ENCODE measurements around the gene MEMO1. TPM values are rescaled to one million over a fixed set of nuclear protein-coding genes. Genes with fewer than 3 reads are reported as not detected.

MEMO1 gene
- total RNA-seq, 1 donor from 2014 or later, result 55.3 TPM

DNA sequence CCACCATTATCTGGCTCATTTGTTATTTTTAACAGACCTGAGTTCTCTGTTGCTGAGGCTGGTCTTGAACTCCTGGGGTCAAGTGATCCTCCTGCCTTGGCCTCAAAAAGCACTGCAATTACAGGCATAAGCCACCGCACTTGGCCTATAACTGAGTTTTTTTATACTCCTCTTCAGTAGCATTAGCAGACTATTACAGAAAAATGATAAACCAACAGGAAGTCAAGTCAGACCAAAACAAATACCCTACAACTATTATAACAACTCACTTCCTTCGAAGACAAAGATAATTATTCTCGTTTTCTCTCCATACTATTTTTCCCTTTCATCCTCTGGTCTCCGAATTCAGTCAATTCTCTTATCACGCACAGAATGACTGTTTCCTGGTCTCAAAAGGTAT lies 78.2 kb downstream of the MEMO1 start:
- H3K27ac Mint-ChIP-seq (ENCODE audit: unreplicated experiment), result no peak overlapping the region
- no peaks in the 10 kb centered on the region for H3K9me3 Mint-ChIP-seq
- H3K4me1 Mint-ChIP-seq, result no peaks in the 10 kb centered on the region
- TF ChIP-seq, protein P1, sequence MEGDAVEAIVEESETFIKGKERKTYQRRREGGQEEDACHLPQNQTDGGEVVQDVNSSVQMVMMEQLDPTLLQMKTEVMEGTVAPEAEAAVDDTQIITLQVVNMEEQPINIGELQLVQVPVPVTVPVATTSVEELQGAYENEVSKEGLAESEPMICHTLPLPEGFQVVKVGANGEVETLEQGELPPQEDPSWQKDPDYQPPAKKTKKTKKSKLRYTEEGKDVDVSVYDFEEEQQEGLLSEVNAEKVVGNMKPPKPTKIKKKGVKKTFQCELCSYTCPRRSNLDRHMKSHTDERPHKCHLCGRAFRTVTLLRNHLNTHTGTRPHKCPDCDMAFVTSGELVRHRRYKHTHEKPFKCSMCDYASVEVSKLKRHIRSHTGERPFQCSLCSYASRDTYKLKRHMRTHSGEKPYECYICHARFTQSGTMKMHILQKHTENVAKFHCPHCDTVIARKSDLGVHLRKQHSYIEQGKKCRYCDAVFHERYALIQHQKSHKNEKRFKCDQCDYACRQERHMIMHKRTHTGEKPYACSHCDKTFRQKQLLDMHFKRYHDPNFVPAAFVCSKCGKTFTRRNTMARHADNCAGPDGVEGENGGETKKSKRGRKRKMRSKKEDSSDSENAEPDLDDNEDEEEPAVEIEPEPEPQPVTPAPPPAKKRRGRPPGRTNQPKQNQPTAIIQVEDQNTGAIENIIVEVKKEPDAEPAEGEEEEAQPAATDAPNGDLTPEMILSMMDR (conservative IDR thresholded peaks at IDR 0.05), result no peak
- H3K4me3 Mint-ChIP-seq, result no peak overlapping the region
- no peaks in the 10 kb centered on the region for H3K27me3 Mint-ChIP-seq (ENCODE audit: low read depth)
- peaks cover 3% of the 10 kb centered on the region for H3K36me3 Mint-ChIP-seq (ENCODE audit: low read depth)
- no peak for DNase-seq (ENCODE audit: low read depth, low spot score)

DNA sequence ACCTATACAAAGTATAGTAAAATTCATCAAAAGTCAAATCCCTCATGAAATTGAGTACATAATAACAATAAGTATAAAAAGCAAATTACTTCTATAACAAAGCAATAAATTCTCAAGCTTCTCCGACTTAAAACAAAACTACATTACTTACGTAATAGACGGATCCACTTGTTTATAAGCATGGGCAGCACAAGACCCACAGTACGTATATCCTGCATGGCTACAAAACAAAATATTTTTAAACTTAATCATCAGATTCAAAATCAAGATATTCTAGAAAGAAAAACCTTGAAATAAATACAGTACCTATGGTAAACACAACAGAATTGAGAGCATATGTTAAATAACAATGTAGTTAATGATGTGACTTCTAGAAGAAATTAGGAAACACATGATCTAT lies 78.9 kb downstream of the MEMO1 start:
- Mint-ChIP-seq H3K9me3 (no peaks in the 10 kb centered on the region), H3K4me1 (no peaks in the 10 kb centered on the region), H3K27ac (ENCODE audit: unreplicated experiment) (no peak overlapping the region), H3K27me3 (ENCODE audit: low read depth) (no peaks in the 10 kb centered on the region), H3K36me3 (ENCODE audit: low read depth) (peaks cover 3% of the 10 kb centered on the region), H3K4me3 (no peak overlapping the region)
- TF ChIP-seq, protein P1 (conservative IDR thresholded peaks at IDR 0.05), result no peak
- no peak for DNase-seq (ENCODE audit: low read depth, low spot score)

DNA sequence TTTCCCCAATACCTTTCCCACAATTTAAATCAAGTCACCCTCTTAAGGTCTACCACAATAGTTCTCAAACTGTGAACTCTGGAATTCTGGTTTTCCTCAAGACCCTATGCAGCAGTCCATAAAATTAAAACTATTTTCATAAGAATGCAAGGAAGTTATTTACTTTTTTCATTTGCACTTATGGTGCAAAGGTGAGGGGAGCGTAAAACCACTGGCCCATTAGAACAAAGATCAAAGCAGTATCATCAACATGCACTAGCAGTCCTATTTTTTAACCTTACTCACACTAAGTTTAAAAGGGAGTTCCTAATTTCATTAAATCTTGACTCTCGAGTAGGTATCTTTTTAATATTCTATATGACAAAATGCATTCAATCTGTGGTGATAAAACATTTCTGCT lies 85.3 kb downstream of the MEMO1 start:
- no peaks in the 10 kb centered on the region for H3K9me3 Mint-ChIP-seq
- no peaks in the 10 kb centered on the region for H3K27me3 Mint-ChIP-seq (ENCODE audit: low read depth)
- DNase-seq (ENCODE audit: low read depth, low spot score), result no peak
- no peak overlapping the region for H3K27ac Mint-ChIP-seq (ENCODE audit: unreplicated experiment)
- H3K4me1 Mint-ChIP-seq, result no peaks in the 10 kb centered on the region
- no peak overlapping the region for H3K4me3 Mint-ChIP-seq
- TF ChIP-seq, protein P1 (conservative IDR thresholded peaks at IDR 0.05), result no peak
- peaks cover 3% of the 10 kb centered on the region for H3K36me3 Mint-ChIP-seq (ENCODE audit: low read depth)

DNA sequence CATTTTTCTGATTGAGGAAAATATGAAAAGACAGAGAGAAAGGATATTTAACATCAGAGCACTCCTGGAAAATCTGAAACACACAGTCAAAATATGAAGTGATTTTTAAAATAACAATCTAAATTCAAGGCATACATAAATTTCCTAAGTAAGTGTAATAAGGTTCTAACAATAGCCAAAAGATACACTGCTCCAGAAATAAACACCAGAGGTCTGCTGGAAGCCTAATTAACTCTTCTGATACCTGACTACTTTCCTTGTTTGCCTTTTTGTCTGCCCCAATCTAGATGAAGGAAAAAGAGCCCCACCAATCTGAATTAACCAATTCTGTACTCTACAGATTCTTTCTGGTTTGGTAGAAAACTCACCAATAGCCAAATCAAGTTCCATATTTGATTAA lies 87.1 kb downstream of the MEMO1 start:
- Mint-ChIP-seq H3K36me3 (ENCODE audit: low read depth) (peaks cover 2% of the 10 kb centered on the region), H3K27me3 (ENCODE audit: low read depth) (no peaks in the 10 kb centered on the region), H3K4me3 (no peak overlapping the region), H3K27ac (ENCODE audit: unreplicated experiment) (no peak overlapping the region), H3K9me3 (no peaks in the 10 kb centered on the region), H3K4me1 (no peaks in the 10 kb centered on the region)
- TF ChIP-seq, protein P1 (conservative IDR thresholded peaks at IDR 0.05), result no peak
- DNase-seq (ENCODE audit: low read depth, low spot score), result no peak

DNA sequence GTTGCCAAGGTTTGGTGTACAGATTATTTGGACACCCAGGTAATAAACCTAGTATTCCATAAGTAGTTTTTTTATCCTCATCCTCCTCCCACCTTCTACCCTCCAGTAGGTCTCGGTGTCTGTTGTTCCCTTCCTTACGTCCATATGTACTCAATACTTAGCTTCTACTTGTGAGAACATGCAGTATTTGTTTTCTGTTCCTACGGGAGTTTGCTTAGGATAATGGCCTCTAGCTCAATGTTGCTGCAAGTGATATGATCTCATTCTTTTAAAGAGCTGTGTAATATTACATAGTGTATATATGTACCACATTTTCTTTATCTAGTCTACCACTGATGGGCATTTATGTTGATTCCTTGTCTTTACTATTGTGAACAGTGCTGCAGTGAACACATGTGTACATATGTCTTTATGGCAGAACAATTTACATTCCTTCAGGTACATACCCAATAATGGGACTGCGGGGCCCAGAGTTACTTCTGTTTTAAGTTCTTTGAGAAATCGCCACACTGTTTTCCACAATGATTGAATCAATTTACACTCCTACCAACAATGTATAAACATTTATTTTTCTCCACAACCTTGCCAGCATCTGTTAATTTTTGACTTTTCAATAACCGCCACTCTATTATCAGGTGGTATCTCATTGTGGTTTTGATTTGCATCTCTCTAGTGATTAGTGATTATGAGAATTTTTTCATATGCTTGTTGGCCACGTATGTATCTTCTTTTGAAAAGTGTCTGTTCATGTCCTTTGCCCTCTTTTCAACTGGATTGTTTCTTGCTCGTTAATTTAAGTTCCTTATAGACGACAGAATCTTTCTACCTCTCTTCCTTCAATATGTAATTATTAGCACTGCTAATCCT lies 88.0 kb downstream of the MEMO1 start:
- no peak overlapping the region for H3K27ac Mint-ChIP-seq (ENCODE audit: unreplicated experiment)
- H3K36me3 Mint-ChIP-seq (ENCODE audit: low read depth), result peaks cover 2% of the 10 kb centered on the region
- TF ChIP-seq, protein P1 (conservative IDR thresholded peaks at IDR 0.05), result no peak

More for the DNA sequence above, 88.0 kb downstream of the MEMO1 start:
- no peaks in the 10 kb centered on the region for H3K9me3 Mint-ChIP-seq
- no peak for DNase-seq (ENCODE audit: low read depth, low spot score)
- H3K4me3 Mint-ChIP-seq, result no peak overlapping the region
- no peaks in the 10 kb centered on the region for H3K4me1 Mint-ChIP-seq
- no peaks in the 10 kb centered on the region for H3K27me3 Mint-ChIP-seq (ENCODE audit: low read depth)

All from neural crest cell (in vitro differentiated cells).